ENCODE measurements around the gene RPH3AL. TPM values are rescaled to one million over a fixed set of nuclear protein-coding genes. Genes with fewer than 3 reads are reported as not detected.

Gene RPH3AL
- total and polyA plus RNA-seq, 2 of the 8 experiments (the other 6 are each of a cell fraction or from before 2014, with no cell fraction given) = 5.6 to 5.8 TPM

- TF ChIP-seq SP4 (IDR thresholded peaks at IDR 0.05; ENCODE audit: low read length) (no peak), JUND (IDR thresholded peaks at IDR 0.05; ENCODE audit: low read length) (no peak), SIX5 (IDR thresholded peaks at IDR 0.05; ENCODE audit: low read depth, low read length) (no peak), SIRT6 (IDR thresholded peaks at IDR 0.05; ENCODE audit: low read length) (no peak), EZH2 (IDR thresholded peaks at IDR 0.05; ENCODE audit: low read depth, low read length, severe bottlenecking) (no peak)
Observed at GRCh38 chr17:301681-302299, 50.8 kb downstream of the RPH3AL start (continued).

Measured in H1 (cell line).